ENCODE data around the gene PARP11.

PARP11 gene

GRCh38 chr12:3896801-3897351, 23.7 kb upstream of the PARP11 start:
- TF ChIP-seq CTCF (conservative IDR thresholded peaks at IDR 0.05), result no peak
- H3K27ac ChIP-seq, result no peak overlapping the region

- TF ChIP-seq CTCF (conservative IDR thresholded peaks at IDR 0.05), result no peak
Observed at GRCh38 chr12:3896356-3896755, 23.2 kb upstream of the PARP11 start.

GRCh38 chr12:3892631-3893030, 19.4 kb upstream of the PARP11 start:
- H3K27ac ChIP-seq, result no peak overlapping the region
- TF ChIP-seq CTCF (conservative IDR thresholded peaks at IDR 0.05), result no peak

More at GRCh38 chr12:3896356-3896755, 23.2 kb upstream of the PARP11 start:
- H3K27ac ChIP-seq, result no peak overlapping the region

GRCh38 chr12:3891201-3891600, 18.0 kb upstream of the PARP11 start:
- no peak overlapping the region for H3K27ac ChIP-seq
- TF ChIP-seq CTCF (conservative IDR thresholded peaks at IDR 0.05), result no peak

- H3K27ac ChIP-seq, result no peak overlapping the region
Observed at GRCh38 chr12:3888659-3889058, 15.5 kb upstream of the PARP11 start.

GRCh38 chr12:3885277-3886094, 12.3 kb upstream of the PARP11 start:
- TF ChIP-seq CTCF (conservative IDR thresholded peaks at IDR 0.05), result peak; percentile 96
- H3K27ac ChIP-seq, result no peak overlapping the region

More at GRCh38 chr12:3888659-3889058, 15.5 kb upstream of the PARP11 start:
- no peak for TF ChIP-seq CTCF (conservative IDR thresholded peaks at IDR 0.05)

- TF ChIP-seq CTCF (conservative IDR thresholded peaks at IDR 0.05), result no peak
- no peak overlapping the region for H3K27ac ChIP-seq
Observed at GRCh38 chr12:3884671-3885070, 11.5 kb upstream of the PARP11 start.
